Measurements from ENCODE around the gene PROK2.

The PROK2 gene

GRCh38 chr3:71771884-71772283, 13.1 kb downstream of the PROK2 start:
- H3K4me1 ChIP-seq (ENCODE audit: insufficient read depth, low read length, poor library complexity, severe bottlenecking) = no peaks in the 10 kb centered on the region
- H4K20me1 ChIP-seq (ENCODE audit: insufficient read depth, low read length, poor library complexity, severe bottlenecking) = no peaks in the 10 kb centered on the region
- no peaks in the 10 kb centered on the region for H3K36me3 ChIP-seq (ENCODE audit: insufficient read depth, low read length)
- H2AFZ ChIP-seq (ENCODE audit: low read length) = no peak overlapping the region
- no peaks in the 10 kb centered on the region for H3K9me3 ChIP-seq (ENCODE audit: insufficient read depth, low read depth, low read length)
- no peak overlapping the region for H3K9ac ChIP-seq (ENCODE audit: low read depth, low read length, poor library complexity, severe bottlenecking)
- H3K27me3 ChIP-seq (ENCODE audit: insufficient read depth, low read length, poor library complexity, severe bottlenecking) = peaks cover 75% of the 10 kb centered on the region
- no peak overlapping the region for H3K4me2 ChIP-seq (ENCODE audit: low read depth, low read length, poor library complexity, severe bottlenecking)
- H3K4me3 ChIP-seq (ENCODE audit: low read length, poor library complexity, severe bottlenecking) = no peak overlapping the region
- H3F3A ChIP-seq (ENCODE audit: low read depth) = no peaks in the 10 kb centered on the region
- no peaks in the 10 kb centered on the region for H3K79me2 ChIP-seq (ENCODE audit: insufficient read depth, low read length)
- TF ChIP-seq EZH2phosphoT487 (IDR thresholded peaks at IDR 0.05; ENCODE audit: borderline replicate concordance) (no peak), CTCF (conservative IDR thresholded peaks at IDR 0.05; ENCODE audit: low read length) (no peak)
- no peaks in the 10 kb centered on the region for H3K9me2 ChIP-seq (replicated peaks; ENCODE audit: low read depth, low read length)

- Histone ChIP-seq H3K4me3 (ENCODE audit: low read length, poor library complexity, severe bottlenecking) (no peak overlapping the region), H2AFZ (ENCODE audit: low read length) (no peak overlapping the region), H3K4me2 (ENCODE audit: low read depth, low read length, poor library complexity, severe bottlenecking) (no peak overlapping the region)
These were observed 13.8 kb downstream of the PROK2 start for GRCh38 chr3:71771126-71771525.

GRCh38 chr3:71763426-71763825, 21.5 kb downstream of the PROK2 start:
- Histone ChIP-seq H3K79me2 (ENCODE audit: insufficient read depth, low read length) (no peaks in the 10 kb centered on the region), H3K27me3 (ENCODE audit: insufficient read depth, low read length, poor library complexity, severe bottlenecking) (peaks cover 31% of the 10 kb centered on the region), H3K4me2 (ENCODE audit: low read depth, low read length, poor library complexity, severe bottlenecking) (no peak overlapping the region), H3K9ac (ENCODE audit: low read depth, low read length, poor library complexity, severe bottlenecking) (no peak overlapping the region), H3K9me2 (replicated peaks; ENCODE audit: low read depth, low read length) (no peaks in the 10 kb centered on the region), H4K20me1 (ENCODE audit: insufficient read depth, low read length, poor library complexity, severe bottlenecking) (no peaks in the 10 kb centered on the region), H3F3A (ENCODE audit: low read depth) (no peaks in the 10 kb centered on the region), H3K4me3 (ENCODE audit: low read length, poor library complexity, severe bottlenecking) (no peak overlapping the region), H2AFZ (ENCODE audit: low read length) (no peak overlapping the region), H3K36me3 (ENCODE audit: insufficient read depth, low read length) (no peaks in the 10 kb centered on the region), H3K4me1 (ENCODE audit: insufficient read depth, low read length, poor library complexity, severe bottlenecking) (no peaks in the 10 kb centered on the region), H3K9me3 (ENCODE audit: insufficient read depth, low read depth, low read length) (no peaks in the 10 kb centered on the region)
- TF ChIP-seq CTCF (conservative IDR thresholded peaks at IDR 0.05; ENCODE audit: low read length) (no peak), EZH2phosphoT487 (IDR thresholded peaks at IDR 0.05; ENCODE audit: borderline replicate concordance) (no peak)

More at GRCh38 chr3:71771126-71771525, 13.8 kb downstream of the PROK2 start:
- Histone ChIP-seq H3K4me1 (ENCODE audit: insufficient read depth, low read length, poor library complexity, severe bottlenecking) (no peaks in the 10 kb centered on the region), H3K79me2 (ENCODE audit: insufficient read depth, low read length) (no peaks in the 10 kb centered on the region), H3F3A (ENCODE audit: low read depth) (no peaks in the 10 kb centered on the region), H3K36me3 (ENCODE audit: insufficient read depth, low read length) (no peaks in the 10 kb centered on the region), H3K9me3 (ENCODE audit: insufficient read depth, low read depth, low read length) (no peaks in the 10 kb centered on the region), H3K9me2 (replicated peaks; ENCODE audit: low read depth, low read length) (no peaks in the 10 kb centered on the region), H3K27me3 (ENCODE audit: insufficient read depth, low read length, poor library complexity, severe bottlenecking) (peaks cover 67% of the 10 kb centered on the region), H4K20me1 (ENCODE audit: insufficient read depth, low read length, poor library complexity, severe bottlenecking) (no peaks in the 10 kb centered on the region), H3K9ac (ENCODE audit: low read depth, low read length, poor library complexity, severe bottlenecking) (no peak overlapping the region)
- TF ChIP-seq EZH2phosphoT487 (IDR thresholded peaks at IDR 0.05; ENCODE audit: borderline replicate concordance) (no peak), CTCF (conservative IDR thresholded peaks at IDR 0.05; ENCODE audit: low read length) (no peak)
